Liver (tissue), 9 donors: ENCODE measurements around the gene SDHA. TPM values are rescaled to one million over a fixed set of nuclear protein-coding genes. Genes with fewer than 3 reads are reported as not detected.

Experiments
- DNase-seq: peaks from one replicate; pipeline ENCODE4 v3.0.0-alpha.2; 2017; ENCODE audit warnings: low spot score
- H3K27ac ChIP-seq, 2 donors: one replicate each; pipeline ENCODE4 v1.7.0; 2013; ENCODE audit warnings: inconsistent platforms in 2 of 2, low read length in 2 of 2, control low read depth in 1 of 2, low read depth in 1 of 2, mild to moderate bottlenecking in 1 of 2
- H3K27me3 ChIP-seq, 4 donors: one replicate each; pipeline versions ENCODE4 v1.6.1 to v1.7.0; 2013; ENCODE audit warnings: low read length in 3 of 4, inconsistent platforms in 1 of 4, mild to moderate bottlenecking in 1 of 4, moderate library complexity in 1 of 4; ENCODE audit not compliant: control insufficient read depth in 4 of 4, insufficient read depth in 4 of 4
- H3K36me3 ChIP-seq, 4 donors: one replicate each; pipeline versions ENCODE4 v1.6.1 to v1.7.0; 2013; ENCODE audit warnings: low read length in 3 of 4, mild to moderate bottlenecking in 3 of 4, low read depth in 1 of 4, moderate library complexity in 1 of 4; ENCODE audit not compliant: control insufficient read depth in 4 of 4, insufficient read depth in 3 of 4
- H3K4me1 ChIP-seq, 4 donors: one replicate each; pipeline versions ENCODE4 v1.6.1 to v1.7.0; 2013; ENCODE audit warnings: low read length in 3 of 4, mild to moderate bottlenecking in 3 of 4, moderate library complexity in 1 of 4; ENCODE audit not compliant: control insufficient read depth in 4 of 4, insufficient read depth in 4 of 4
- H3K4me3 ChIP-seq, 3 donors: one replicate each; pipeline versions ENCODE4 v1.6.1 to v1.7.0; 2013; ENCODE audit warnings: low read length in 3 of 3, control low read depth in 1 of 3, low read depth in 1 of 3, mild to moderate bottlenecking in 1 of 3
- H3K9ac ChIP-seq, 2 donors: one replicate each; pipeline ENCODE4 v1.7.0; 2013; ENCODE audit warnings: low read length in 2 of 2, mild to moderate bottlenecking in 2 of 2, moderate library complexity in 2 of 2, control low read depth in 1 of 2, low read depth in 1 of 2
- H3K9me3 ChIP-seq, 4 donors: one replicate each; pipeline versions ENCODE4 v1.6.1 to v1.7.0; 2013; ENCODE audit warnings: low read length in 3 of 4; ENCODE audit not compliant: control insufficient read depth in 4 of 4
- ATF3 ChIP-seq: IDR thresholded peaks from 2 replicates; pipeline ENCODE4 v1.6.1; 2016; ENCODE audit warnings: antibody characterized with exemption
- EGR1 ChIP-seq, 2 donors: IDR thresholded peaks; 2 replicates each; pipeline ENCODE4 v1.6.1; 2016 to 2018; ENCODE audit warnings: antibody characterized with exemption in 2 of 2, low read depth in 2 of 2
- FOXA1 ChIP-seq: IDR thresholded peaks from 2 replicates; pipeline ENCODE4 v1.6.1; 2016; ENCODE audit warnings: antibody characterized with exemption
- FOXA2 ChIP-seq: IDR thresholded peaks from 2 replicates; pipeline ENCODE4 v1.6.1; 2016; ENCODE audit warnings: antibody characterized with exemption
- GABPA ChIP-seq, 2 donors: IDR thresholded peaks in 1 of 2; conservative IDR thresholded peaks in 1 of 2; 2 replicates each; pipeline ENCODE4 v1.6.1; 2016; ENCODE audit warnings: antibody characterized with exemption in 2 of 2, mild to moderate bottlenecking in 1 of 2, moderate library complexity in 1 of 2
- HNF4A ChIP-seq, 2 donors: conservative IDR thresholded peaks; 2 replicates each; pipeline ENCODE4 v1.6.1; 2016; ENCODE audit warnings: antibody characterized with exemption in 2 of 2, mild to moderate bottlenecking in 2 of 2
- HNF4G ChIP-seq: IDR thresholded peaks from 2 replicates; pipeline ENCODE4 v1.6.1; 2016; ENCODE audit warnings: antibody characterized with exemption
- JUND ChIP-seq, 2 donors: IDR thresholded peaks; 2 replicates each; pipeline ENCODE4 v1.6.1; 2016; ENCODE audit warnings: antibody characterized with exemption in 2 of 2
- MAX ChIP-seq: IDR thresholded peaks from 2 replicates; pipeline ENCODE4 v1.6.1; 2016; ENCODE audit warnings: antibody characterized with exemption
- NR2F2 ChIP-seq: IDR thresholded peaks from 2 replicates; pipeline ENCODE4 v1.6.1; 2016; ENCODE audit warnings: antibody characterized with exemption
- RAD21 ChIP-seq, 2 donors: IDR thresholded peaks; 2 replicates each; pipeline ENCODE4 v1.6.1; 2016; ENCODE audit warnings: antibody characterized with exemption in 2 of 2, mild to moderate bottlenecking in 2 of 2
- RXRA ChIP-seq, 2 donors: IDR thresholded peaks; 2 replicates each; pipeline ENCODE4 v1.6.1; 2017 to 2018; ENCODE audit warnings: antibody characterized with exemption in 2 of 2, mild to moderate bottlenecking in 1 of 2
- SP1 ChIP-seq: IDR thresholded peaks from 2 replicates; pipeline ENCODE4 v1.6.1; 2018; ENCODE audit warnings: antibody characterized with exemption, mild to moderate bottlenecking
- YY1 ChIP-seq: IDR thresholded peaks from 2 replicates; pipeline ENCODE4 v1.6.1; 2016; ENCODE audit warnings: antibody characterized with exemption, mild to moderate bottlenecking
- WGBS: extraction: QIAGEN DNeasy Blood & Tissue Kit; methylation state at CpG from one replicate; pipeline ENCODE4 v1.1.7; 2013; 5-methylcytosine and 5-hydroxymethylcytosine counted together
- polyA plus RNA-seq, 2 donors: library from polyadenylated mRNA; stranded (reverse) in 1 of 2; unstranded in 1 of 2; fragments of 200-250 nt in 1 of 2; fragments of >200 nt in 1 of 2; fragmentation: Nextera tagmentation in 1 of 2; extraction: Ambion mirVana in 1 of 2; gene quantifications; one replicate each; pipeline versions ENCODE4 v1.2.1 to v1.2.3, GENCODE V29; 2013 to 2015
- total RNA-seq, 2 donors: library from RNA; depleted of rRNA; stranded (reverse); fragments of >200 nt; gene quantifications; one replicate each; pipeline ENCODE4 v1.2.3, GENCODE V29; 2014
- TF ChIP-seq, protein P1 (sequence below): fragments of 150-350 bp; IDR thresholded peaks from 2 replicates; pipeline ENCODE4 v1.5.1; 2017; ENCODE audit warnings: improper control_type of control experiment, low read depth, low read length; ENCODE audit not compliant: missing input control
- TF ChIP-seq, protein P2 (sequence below): IDR thresholded peaks from 2 replicates; pipeline ENCODE4 v1.6.1; 2016; ENCODE audit warnings: antibody characterized with exemption
- TF ChIP-seq, protein P3 (sequence below): IDR thresholded peaks from 2 replicates; pipeline ENCODE4 v1.6.1; 2016; ENCODE audit warnings: antibody characterized with exemption, mild to moderate bottlenecking
- donor health status: healthy.
- donor health status: healthy.
- donor health status: healthy.
- donor health status: healthy.
- donor health status: healthy.

Gene SDHA
- total and polyA plus RNA-seq, 4 donors = 79.2 to 215 (median 159) TPM

DNA sequence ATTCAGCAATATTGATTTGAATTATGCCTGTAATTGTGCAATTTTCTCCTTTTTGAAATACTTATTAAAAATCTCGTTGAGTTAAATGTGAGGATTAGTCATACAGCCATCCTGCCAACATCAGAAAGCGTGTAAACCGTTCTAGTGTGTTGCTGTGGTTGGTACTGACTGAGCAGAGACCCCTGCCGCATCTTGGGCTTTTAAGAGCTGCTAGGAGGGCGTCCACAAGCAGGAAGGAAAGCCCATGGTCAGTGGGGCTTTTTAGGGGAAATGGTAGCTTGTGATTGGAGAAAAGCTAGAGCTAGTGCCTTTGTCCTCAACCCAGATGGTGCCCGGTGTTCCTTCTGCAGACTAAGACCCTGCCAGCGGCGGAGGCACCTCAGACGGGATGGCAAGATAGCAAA, 1.3 kb downstream of the SDHA start:
- peak overlapping the region; percentile 81 to 97 for H3K9ac ChIP-seq
- 3% methylated on average over 9 of the region's 9 CpGs for WGBS
- TF ChIP-seq GABPA (IDR thresholded peaks at IDR 0.05 in 1 of 2, conservative IDR thresholded peaks at IDR 0.05 in 1 of 2) (no peak), RAD21 (IDR thresholded peaks at IDR 0.05) (no peak), ATF3 (no peak), SP1 (no peak), YY1 (no peak), HNF4A (conservative IDR thresholded peaks at IDR 0.05) (no peak), RXRA (IDR thresholded peaks at IDR 0.05) (no peak), FOXA1 (no peak), NR2F2 (no peak), EGR1 (IDR thresholded peaks at IDR 0.05; ENCODE audit: low read depth in 2 of 2) (no peak), MAX (no peak), JUND (IDR thresholded peaks at IDR 0.05) (no peak), HNF4G (no peak), FOXA2 (no peak)
- TF ChIP-seq, protein P1, sequence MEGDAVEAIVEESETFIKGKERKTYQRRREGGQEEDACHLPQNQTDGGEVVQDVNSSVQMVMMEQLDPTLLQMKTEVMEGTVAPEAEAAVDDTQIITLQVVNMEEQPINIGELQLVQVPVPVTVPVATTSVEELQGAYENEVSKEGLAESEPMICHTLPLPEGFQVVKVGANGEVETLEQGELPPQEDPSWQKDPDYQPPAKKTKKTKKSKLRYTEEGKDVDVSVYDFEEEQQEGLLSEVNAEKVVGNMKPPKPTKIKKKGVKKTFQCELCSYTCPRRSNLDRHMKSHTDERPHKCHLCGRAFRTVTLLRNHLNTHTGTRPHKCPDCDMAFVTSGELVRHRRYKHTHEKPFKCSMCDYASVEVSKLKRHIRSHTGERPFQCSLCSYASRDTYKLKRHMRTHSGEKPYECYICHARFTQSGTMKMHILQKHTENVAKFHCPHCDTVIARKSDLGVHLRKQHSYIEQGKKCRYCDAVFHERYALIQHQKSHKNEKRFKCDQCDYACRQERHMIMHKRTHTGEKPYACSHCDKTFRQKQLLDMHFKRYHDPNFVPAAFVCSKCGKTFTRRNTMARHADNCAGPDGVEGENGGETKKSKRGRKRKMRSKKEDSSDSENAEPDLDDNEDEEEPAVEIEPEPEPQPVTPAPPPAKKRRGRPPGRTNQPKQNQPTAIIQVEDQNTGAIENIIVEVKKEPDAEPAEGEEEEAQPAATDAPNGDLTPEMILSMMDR = no peak
- TF ChIP-seq, protein P2, sequence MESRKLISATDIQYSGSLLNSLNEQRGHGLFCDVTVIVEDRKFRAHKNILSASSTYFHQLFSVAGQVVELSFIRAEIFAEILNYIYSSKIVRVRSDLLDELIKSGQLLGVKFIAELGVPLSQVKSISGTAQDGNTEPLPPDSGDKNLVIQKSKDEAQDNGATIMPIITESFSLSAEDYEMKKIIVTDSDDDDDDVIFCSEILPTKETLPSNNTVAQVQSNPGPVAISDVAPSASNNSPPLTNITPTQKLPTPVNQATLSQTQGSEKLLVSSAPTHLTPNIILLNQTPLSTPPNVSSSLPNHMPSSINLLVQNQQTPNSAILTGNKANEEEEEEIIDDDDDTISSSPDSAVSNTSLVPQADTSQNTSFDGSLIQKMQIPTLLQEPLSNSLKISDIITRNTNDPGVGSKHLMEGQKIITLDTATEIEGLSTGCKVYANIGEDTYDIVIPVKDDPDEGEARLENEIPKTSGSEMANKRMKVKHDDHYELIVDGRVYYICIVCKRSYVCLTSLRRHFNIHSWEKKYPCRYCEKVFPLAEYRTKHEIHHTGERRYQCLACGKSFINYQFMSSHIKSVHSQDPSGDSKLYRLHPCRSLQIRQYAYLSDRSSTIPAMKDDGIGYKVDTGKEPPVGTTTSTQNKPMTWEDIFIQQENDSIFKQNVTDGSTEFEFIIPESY = no peak
- TF ChIP-seq, protein P3, sequence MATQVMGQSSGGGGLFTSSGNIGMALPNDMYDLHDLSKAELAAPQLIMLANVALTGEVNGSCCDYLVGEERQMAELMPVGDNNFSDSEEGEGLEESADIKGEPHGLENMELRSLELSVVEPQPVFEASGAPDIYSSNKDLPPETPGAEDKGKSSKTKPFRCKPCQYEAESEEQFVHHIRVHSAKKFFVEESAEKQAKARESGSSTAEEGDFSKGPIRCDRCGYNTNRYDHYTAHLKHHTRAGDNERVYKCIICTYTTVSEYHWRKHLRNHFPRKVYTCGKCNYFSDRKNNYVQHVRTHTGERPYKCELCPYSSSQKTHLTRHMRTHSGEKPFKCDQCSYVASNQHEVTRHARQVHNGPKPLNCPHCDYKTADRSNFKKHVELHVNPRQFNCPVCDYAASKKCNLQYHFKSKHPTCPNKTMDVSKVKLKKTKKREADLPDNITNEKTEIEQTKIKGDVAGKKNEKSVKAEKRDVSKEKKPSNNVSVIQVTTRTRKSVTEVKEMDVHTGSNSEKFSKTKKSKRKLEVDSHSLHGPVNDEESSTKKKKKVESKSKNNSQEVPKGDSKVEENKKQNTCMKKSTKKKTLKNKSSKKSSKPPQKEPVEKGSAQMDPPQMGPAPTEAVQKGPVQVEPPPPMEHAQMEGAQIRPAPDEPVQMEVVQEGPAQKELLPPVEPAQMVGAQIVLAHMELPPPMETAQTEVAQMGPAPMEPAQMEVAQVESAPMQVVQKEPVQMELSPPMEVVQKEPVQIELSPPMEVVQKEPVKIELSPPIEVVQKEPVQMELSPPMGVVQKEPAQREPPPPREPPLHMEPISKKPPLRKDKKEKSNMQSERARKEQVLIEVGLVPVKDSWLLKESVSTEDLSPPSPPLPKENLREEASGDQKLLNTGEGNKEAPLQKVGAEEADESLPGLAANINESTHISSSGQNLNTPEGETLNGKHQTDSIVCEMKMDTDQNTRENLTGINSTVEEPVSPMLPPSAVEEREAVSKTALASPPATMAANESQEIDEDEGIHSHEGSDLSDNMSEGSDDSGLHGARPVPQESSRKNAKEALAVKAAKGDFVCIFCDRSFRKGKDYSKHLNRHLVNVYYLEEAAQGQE = no peak
- peak overlapping the region; percentile 67 to 99 (median 92) for H3K4me3 ChIP-seq
- peaks cover 0 to 8% (median 2%) of the 10 kb centered on the region in 4 donors for H3K36me3 ChIP-seq
- H3K27ac ChIP-seq = peak overlapping the region; percentile 86 to 95
- H3K27me3 ChIP-seq = no peaks in the 10 kb centered on the region
- no peak for DNase-seq
- H3K9me3 ChIP-seq = no peaks in the 10 kb centered on the region
- peaks cover 1 to 29% (median 14%) of the 10 kb centered on the region in 4 donors for H3K4me1 ChIP-seq
